ENCODE data around the gene DNAH10.
"Not testable (repeated sequence)": the region's sequence is repeated elsewhere in the genome, so short reads cannot be mapped to it uniquely, and the experiment has no call there.

The DNAH10 gene

GRCh38 chr12:123945287-123946151 lies 183.4 kb downstream of the DNAH10 start:
- no peak overlapping the region for H3K4me3 ChIP-seq (ENCODE audit: low read depth, low read length)

- no peak overlapping the region for H3K4me3 ChIP-seq (ENCODE audit: low read depth, low read length)
These were observed 184.0 kb downstream of the DNAH10 start for GRCh38 chr12:123946152-123946515.

GRCh38 chr12:123946516-123947505 lies 184.7 kb downstream of the DNAH10 start:
- H3K4me3 ChIP-seq (ENCODE audit: low read depth, low read length): not testable (repeated sequence)

- not testable (repeated sequence) for H3K4me3 ChIP-seq (ENCODE audit: low read depth, low read length)
These were observed 185.4 kb downstream of the DNAH10 start for GRCh38 chr12:123947531-123947930.

GRCh38 chr12:123948401-123948795 lies 186.3 kb downstream of the DNAH10 start:
- H3K4me3 ChIP-seq (ENCODE audit: low read depth, low read length): no peak overlapping the region

- no peak overlapping the region for H3K4me3 ChIP-seq (ENCODE audit: low read depth, low read length)
These were observed 187.0 kb downstream of the DNAH10 start for GRCh38 chr12:123948796-123949769.

- H3K4me3 ChIP-seq (ENCODE audit: low read depth, low read length): no peak overlapping the region
These were observed 187.7 kb downstream of the DNAH10 start for GRCh38 chr12:123949770-123950165.

GRCh38 chr12:123950476-123951349 lies 188.6 kb downstream of the DNAH10 start:
- no peak overlapping the region for H3K4me3 ChIP-seq (ENCODE audit: low read depth, low read length)

- no peak overlapping the region for H3K4me3 ChIP-seq (ENCODE audit: low read depth, low read length)
These were observed 189.4 kb downstream of the DNAH10 start for GRCh38 chr12:123951467-123951866.

GRCh38 chr12:123952037-123952436 lies 189.9 kb downstream of the DNAH10 start:
- no peak overlapping the region for H3K4me3 ChIP-seq (ENCODE audit: low read depth, low read length)

GRCh38 chr12:123954647-123955350 lies 192.7 kb downstream of the DNAH10 start:
- H3K4me3 ChIP-seq (ENCODE audit: low read depth, low read length): no peak overlapping the region

GRCh38 chr12:123956249-123956648 lies 194.1 kb downstream of the DNAH10 start:
- H3K4me3 ChIP-seq (ENCODE audit: low read depth, low read length): no peak overlapping the region

- H3K4me3 ChIP-seq (ENCODE audit: low read depth, low read length): no peak overlapping the region
These were observed 195.1 kb downstream of the DNAH10 start for GRCh38 chr12:123957196-123957595.

GRCh38 chr12:123958462-123958861 lies 196.4 kb downstream of the DNAH10 start:
- H3K4me3 ChIP-seq (ENCODE audit: low read depth, low read length): no peak overlapping the region

- no peak overlapping the region for H3K4me3 ChIP-seq (ENCODE audit: low read depth, low read length)
These were observed 196.8 kb downstream of the DNAH10 start for GRCh38 chr12:123958876-123959275.

GRCh38 chr12:123960029-123960735 lies 198.1 kb downstream of the DNAH10 start:
- H3K4me3 ChIP-seq (ENCODE audit: low read depth, low read length): no peak overlapping the region

- H3K4me3 ChIP-seq (ENCODE audit: low read depth, low read length): no peak overlapping the region
These were observed 198.8 kb downstream of the DNAH10 start for GRCh38 chr12:123960856-123961255.

- H3K4me3 ChIP-seq (ENCODE audit: low read depth, low read length): no peak overlapping the region
These were observed 199.7 kb downstream of the DNAH10 start for GRCh38 chr12:123961585-123962345.
